PC-3 (cell line): ENCODE data around the gene ARID4A.

Experiments
- CTCF ChIP-seq: fragments of 300-600 bp; sonication (generic); conservative IDR thresholded peaks from 2 replicates; pipeline ENCODE4 v1.5.1; 2017; ENCODE audit warnings: antibody characterized with exemption, low read depth, mild to moderate bottlenecking, low read length
- EZH2phosphoT487 ChIP-seq: fragments of 300-600 bp; sonication (generic); IDR thresholded peaks from 2 replicates; pipeline ENCODE4 v1.6.1; 2018; ENCODE audit warnings: mild to moderate bottlenecking, antibody characterized with exemption, low read length, borderline replicate concordance

DNA sequence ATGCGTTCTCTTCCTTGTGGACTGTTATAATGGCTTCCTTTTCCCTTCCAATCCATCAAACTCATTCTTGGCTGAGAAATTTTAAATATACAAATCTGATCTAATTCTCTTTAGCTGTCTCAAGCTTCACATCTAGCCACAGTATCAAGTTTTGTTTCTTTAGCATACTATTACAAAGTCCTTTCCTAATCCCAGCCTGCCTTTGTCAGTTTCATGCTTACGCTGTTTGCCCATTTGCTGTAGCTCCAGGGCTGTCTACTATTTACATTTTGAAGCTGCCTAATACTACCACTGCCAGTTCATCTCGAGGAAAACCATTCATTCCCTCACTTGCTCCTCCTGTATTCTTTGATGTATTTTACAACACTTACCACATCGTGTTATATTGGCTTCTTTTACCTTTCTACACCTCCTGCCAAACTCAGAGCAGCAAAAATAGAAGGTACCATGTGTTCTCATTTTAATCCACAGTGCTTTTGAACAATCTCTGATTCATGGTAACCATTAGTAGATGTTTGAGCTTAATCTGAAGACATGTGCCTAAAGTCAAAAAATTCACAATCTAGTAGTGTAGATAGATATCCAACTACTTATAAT lies 42.9 kb downstream of the ARID4A start:
- no peak for TF ChIP-seq EZH2phosphoT487
- no peak for TF ChIP-seq CTCF
